ENCODE measurements around the gene CRHBP.

DNA sequence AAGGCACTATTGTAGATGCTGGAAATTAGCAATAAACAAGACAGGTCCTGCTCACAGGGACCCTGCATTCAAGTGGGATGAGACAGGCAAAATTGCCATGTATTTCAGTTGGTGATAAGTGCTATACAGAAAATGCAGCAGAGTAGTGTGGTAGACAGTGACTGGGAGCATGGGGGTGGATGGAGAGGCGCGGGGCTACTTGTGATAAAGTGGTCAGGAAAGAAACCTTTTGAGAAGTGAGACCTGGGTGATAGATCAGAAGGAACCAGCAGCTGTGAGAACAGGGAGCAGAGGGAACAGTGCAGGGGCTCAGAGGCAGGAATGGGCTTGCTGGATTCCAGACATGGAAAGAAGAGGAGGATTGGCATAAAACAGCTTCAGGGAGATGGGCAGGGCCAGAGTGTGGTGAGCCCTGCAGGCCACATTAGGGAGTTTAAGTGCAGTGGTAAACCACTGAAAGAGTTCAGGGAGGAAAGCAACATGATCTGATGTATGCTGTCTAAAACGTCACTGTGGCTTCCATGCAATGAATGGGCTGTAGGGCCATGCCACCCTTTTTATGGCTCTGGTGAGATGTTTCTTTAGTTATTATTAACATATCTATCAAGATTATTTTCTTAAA, 7.3 kb downstream of the CRHBP start:
- TF ChIP-seq EZH2 (IDR thresholded peaks at IDR 0.05; ENCODE audit: low read depth, unreplicated experiment): no peak
- TF ChIP-seq, protein P1, sequence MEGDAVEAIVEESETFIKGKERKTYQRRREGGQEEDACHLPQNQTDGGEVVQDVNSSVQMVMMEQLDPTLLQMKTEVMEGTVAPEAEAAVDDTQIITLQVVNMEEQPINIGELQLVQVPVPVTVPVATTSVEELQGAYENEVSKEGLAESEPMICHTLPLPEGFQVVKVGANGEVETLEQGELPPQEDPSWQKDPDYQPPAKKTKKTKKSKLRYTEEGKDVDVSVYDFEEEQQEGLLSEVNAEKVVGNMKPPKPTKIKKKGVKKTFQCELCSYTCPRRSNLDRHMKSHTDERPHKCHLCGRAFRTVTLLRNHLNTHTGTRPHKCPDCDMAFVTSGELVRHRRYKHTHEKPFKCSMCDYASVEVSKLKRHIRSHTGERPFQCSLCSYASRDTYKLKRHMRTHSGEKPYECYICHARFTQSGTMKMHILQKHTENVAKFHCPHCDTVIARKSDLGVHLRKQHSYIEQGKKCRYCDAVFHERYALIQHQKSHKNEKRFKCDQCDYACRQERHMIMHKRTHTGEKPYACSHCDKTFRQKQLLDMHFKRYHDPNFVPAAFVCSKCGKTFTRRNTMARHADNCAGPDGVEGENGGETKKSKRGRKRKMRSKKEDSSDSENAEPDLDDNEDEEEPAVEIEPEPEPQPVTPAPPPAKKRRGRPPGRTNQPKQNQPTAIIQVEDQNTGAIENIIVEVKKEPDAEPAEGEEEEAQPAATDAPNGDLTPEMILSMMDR (conservative IDR thresholded peaks at IDR 0.05; ENCODE audit: low read depth in 2 of 2): no peak
- no peak for TF ChIP-seq POLR2AphosphoS5 (IDR thresholded peaks at IDR 0.05; ENCODE audit: low read depth)
- no peak for TF ChIP-seq EZH2phosphoT487 (IDR thresholded peaks at IDR 0.05; ENCODE audit: unreplicated experiment)
- TF ChIP-seq REST (IDR thresholded peaks at IDR 0.05; ENCODE audit: unreplicated experiment): no peak
- TF ChIP-seq CREB1 (CRISPR knock-in tag; IDR thresholded peaks at IDR 0.05; ENCODE audit: low read depth): no peak
